ENCODE data around the gene RHOJ. TPM values are rescaled to one million over a fixed set of nuclear protein-coding genes. Genes with fewer than 3 reads are reported as not detected.

RHOJ gene
- total RNA-seq, 6 donors from 2014 or later, result 4.6 to 42.5 (median 14.7) TPM

- no peak for DNase-seq
- 92 to 93% methylated on average over 5 of the region's 5 CpGs for WGBS, 2 donors
Observed at GRCh38 chr14:63326840-63327239, 122.6 kb downstream of the RHOJ start.

DNA sequence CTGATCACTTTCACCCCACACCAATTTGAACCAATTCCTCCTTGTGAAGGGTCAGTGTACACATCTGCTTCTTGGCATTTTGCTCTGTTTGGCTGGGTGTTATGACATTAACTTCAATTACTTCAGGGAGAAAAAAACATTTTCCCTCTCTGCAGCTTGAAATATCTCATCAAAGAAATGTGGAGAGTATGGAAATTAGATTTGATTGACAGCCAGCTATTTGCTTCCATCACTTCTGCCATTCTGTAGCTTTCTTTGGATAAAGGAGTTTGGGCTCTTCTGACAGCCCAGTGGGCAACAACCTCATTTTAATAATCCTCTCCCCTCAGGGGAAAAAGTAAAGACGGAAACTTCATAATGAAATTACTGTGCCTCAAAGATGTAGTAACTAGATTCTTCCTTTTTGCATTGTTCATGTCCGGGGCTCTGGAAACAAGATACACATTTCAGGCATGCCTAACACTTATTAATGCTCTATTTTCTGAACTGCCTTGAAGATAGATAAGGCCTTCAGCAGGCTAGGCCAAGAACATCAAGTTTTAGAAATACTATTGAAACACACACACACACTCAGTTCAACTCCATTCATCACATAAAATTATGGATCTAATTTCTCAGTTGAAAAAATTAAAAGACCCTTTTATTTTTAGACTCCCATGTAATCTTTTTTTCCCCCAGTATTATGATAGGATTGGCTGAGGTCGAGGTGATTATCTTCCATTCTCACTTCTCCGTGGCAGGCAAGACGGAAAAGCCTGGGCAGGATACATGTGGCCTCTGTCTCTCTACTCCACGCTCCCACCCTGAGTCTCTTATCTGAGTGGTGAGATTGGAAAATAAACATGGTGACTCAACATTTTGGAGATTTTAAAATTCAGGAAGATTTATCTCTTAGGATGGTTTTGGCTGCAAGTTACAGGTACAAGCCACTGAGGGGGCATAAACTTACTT lies 124.8 kb downstream of the RHOJ start:
- no peaks in the 10 kb centered on the region for H3K9me3 ChIP-seq
- no peaks in the 10 kb centered on the region for H3K36me3 ChIP-seq
- TF ChIP-seq POLR2A (IDR thresholded peaks at IDR 0.05) (no peak), POLR2AphosphoS5 (IDR thresholded peaks at IDR 0.05) (no peak), CTCF (IDR thresholded peaks at IDR 0.05) (no peak), EP300 (IDR thresholded peaks at IDR 0.05) (no peak)
- no peaks in the 10 kb centered on the region for H3K4me1 ChIP-seq
- DNase-seq, result no peak
- H3K27ac ChIP-seq, result no peak overlapping the region
- no peak for ATAC-seq (ENCODE audit: low FRiP score in 2 of 2)
- WGBS, 2 donors, result 81% methylated on average over 6 of the region's 6 CpGs
- H3K27me3 ChIP-seq, result no peaks in the 10 kb centered on the region
- H3K4me3 ChIP-seq, result no peak overlapping the region

More at GRCh38 chr14:63326840-63327239, 122.6 kb downstream of the RHOJ start:
- Histone ChIP-seq H3K36me3 (no peaks in the 10 kb centered on the region), H3K4me1 (no peaks in the 10 kb centered on the region), H3K4me3 (no peak overlapping the region), H3K27ac (no peak overlapping the region), H3K9me3 (no peaks in the 10 kb centered on the region), H3K27me3 (no peaks in the 10 kb centered on the region)
- TF ChIP-seq POLR2AphosphoS5 (IDR thresholded peaks at IDR 0.05), result no peak
- no peak for TF ChIP-seq POLR2A (IDR thresholded peaks at IDR 0.05)
- no peak for TF ChIP-seq EP300 (IDR thresholded peaks at IDR 0.05)
- no peak for TF ChIP-seq CTCF (IDR thresholded peaks at IDR 0.05)
- no peak for ATAC-seq (ENCODE audit: low FRiP score in 2 of 2)

DNA sequence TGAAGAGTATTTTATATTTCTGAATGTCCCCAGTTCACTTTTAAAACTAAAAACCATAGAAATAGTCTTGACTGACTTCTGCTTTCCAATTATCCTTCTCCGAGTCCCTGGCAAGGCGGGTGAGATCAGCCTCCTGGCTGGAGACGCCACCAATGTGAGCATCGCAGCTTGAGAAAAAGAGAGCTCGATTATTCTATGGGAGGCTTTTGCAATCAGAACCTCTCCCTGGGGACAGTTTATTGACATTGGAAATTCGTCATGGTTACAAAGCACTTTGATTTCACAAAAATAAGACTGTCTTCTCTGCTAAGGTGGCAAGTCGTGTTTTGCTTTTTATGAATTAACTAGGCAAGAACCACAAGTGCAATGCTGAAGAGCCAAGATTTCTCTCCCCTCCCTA lies 138.1 kb downstream of the RHOJ start:
- Histone ChIP-seq H3K9me3 (no peaks in the 10 kb centered on the region), H3K36me3 (no peaks in the 10 kb centered on the region), H3K4me1 (no peaks in the 10 kb centered on the region), H3K27me3 (no peaks in the 10 kb centered on the region), H3K27ac (no peak overlapping the region), H3K4me3 (no peak overlapping the region)
- TF ChIP-seq POLR2A (IDR thresholded peaks at IDR 0.05) (no peak), POLR2AphosphoS5 (IDR thresholded peaks at IDR 0.05) (no peak), CTCF (IDR thresholded peaks at IDR 0.05) (no peak), EP300 (IDR thresholded peaks at IDR 0.05) (no peak)
- no peak for DNase-seq
- WGBS, 2 donors, result 66 to 80% methylated on average over 7 of the region's 7 CpGs
- no peak for ATAC-seq (ENCODE audit: low FRiP score in 2 of 2)

Other genes with a start within 250 kb of the RHOJ start
- under 1 TPM in 2 of 6 donors, not detected in 4; under 0.01 to 0.22 TPM for gene KCNH5, start 159.0 kb upstream of the RHOJ start, total RNA-seq
- not detected for gene GPHB5, start 114.5 kb downstream of the RHOJ start, total RNA-seq